ENCODE measurements around the gene CRYGC.

GRCh38 chr2:208090420-208090819 is 39.2 kb downstream of the CRYGC start:
- TF ChIP-seq CTCF (IDR thresholded peaks at IDR 0.05) (no peak), POLR2A (IDR thresholded peaks at IDR 0.05) (no peak)

All from tibial nerve (tissue), 3 donors.